NT2/D1 (cell line): ENCODE data around the gene ZNF543.

ENCODE experiments used
- SUZ12 ChIP-seq: IDR thresholded peaks from 2 replicates; pipeline ENCODE4 v1.6.1; 2011; ENCODE audit not compliant: insufficient read length, insufficient read depth; ENCODE audit errors: extremely low read depth
- ZNF274 ChIP-seq: IDR thresholded peaks from 2 replicates; pipeline ENCODE4 v1.6.1; 2011; ENCODE audit warnings: mild to moderate bottlenecking, low read depth, low read length

- no peak for TF ChIP-seq ZNF274
- TF ChIP-seq SUZ12: no peak
These were observed 47.3 kb upstream of the ZNF543 start for GRCh38 chr19:57273014-57273413.
